Measurements from ENCODE around the gene UBE2S. TPM values are rescaled to one million over a fixed set of nuclear protein-coding genes. Genes with fewer than 3 reads are reported as not detected.

Gene UBE2S
- polyA plus RNA-seq, 1 donor (not counting 4 experiments of a cell fraction or from before 2014, with no cell fraction given): 31.8 TPM

GRCh38 chr19:55353803-55354697 lies 53.5 kb downstream of the UBE2S start:
- Histone ChIP-seq H3K4me1 (ENCODE audit: control insufficient read depth, extremely low read depth, insufficient read depth, low read length) (peaks cover 9% of the 10 kb centered on the region), H3K27ac (ENCODE audit: control insufficient read depth, insufficient read depth, low read length) (no peak overlapping the region), H3K9ac (ENCODE audit: control insufficient read depth, extremely low read depth, insufficient read depth, low read length) (peak overlapping the region; percentile 50), H3K4me3 (ENCODE audit: control insufficient read depth in 2 of 3, extremely low read depth in 1 of 3, insufficient read depth in 2 of 3, low read depth in 1 of 3, low read length in 3 of 3) (peak overlapping the region; percentile 46 to 66 (median 63)), H3K36me3 (ENCODE audit: control insufficient read depth in 2 of 2, extremely low read depth in 1 of 2, insufficient read depth in 2 of 2, low read length in 2 of 2) (no peaks in the 10 kb centered on the region), H3K79me2 (ENCODE audit: control insufficient read depth, insufficient read depth, low read length) (no peaks in the 10 kb centered on the region), H3K27me3 (ENCODE audit: control insufficient read depth, extremely low read depth, insufficient read depth, low read length) (peaks cover 29% of the 10 kb centered on the region), H3K4me2 (ENCODE audit: control insufficient read depth, extremely low read depth, insufficient read depth, low read depth, low read length) (peak overlapping the region; percentile 86), H3K9me1 (ENCODE audit: control insufficient read depth, extremely low read depth, insufficient read depth, low read length) (no peaks in the 10 kb centered on the region), H4K20me1 (ENCODE audit: control insufficient read depth, extremely low read depth, insufficient read depth, low read length) (no peaks in the 10 kb centered on the region), H2AFZ (ENCODE audit: control insufficient read depth, low read length) (peak overlapping the region; percentile 81), H3K9me3 (ENCODE audit: control insufficient read depth, low read depth, low read length) (no peaks in the 10 kb centered on the region)
- DNase-seq (ENCODE audit: low read depth, low spot score): no peak
- dilution Hi-C loops (cut with MboI; ENCODE audit: extremely low pct_ligation_motif_present, low sequenced_read_pairs): no loop called here
- no peak for TF ChIP-seq EZH2 (IDR thresholded peaks at IDR 0.05; ENCODE audit: low read length)
- no peak for TF ChIP-seq CTCF (optimal IDR thresholded peaks at IDR 0.05 in 1 of 3, IDR thresholded peaks at IDR 0.05 in 1 of 3, conservative IDR thresholded peaks at IDR 0.05 in 1 of 3; ENCODE audit: extremely low read depth in 1 of 3, insufficient read depth in 2 of 3, low read length in 3 of 3)
- FAIRE-seq: no peak

DNA sequence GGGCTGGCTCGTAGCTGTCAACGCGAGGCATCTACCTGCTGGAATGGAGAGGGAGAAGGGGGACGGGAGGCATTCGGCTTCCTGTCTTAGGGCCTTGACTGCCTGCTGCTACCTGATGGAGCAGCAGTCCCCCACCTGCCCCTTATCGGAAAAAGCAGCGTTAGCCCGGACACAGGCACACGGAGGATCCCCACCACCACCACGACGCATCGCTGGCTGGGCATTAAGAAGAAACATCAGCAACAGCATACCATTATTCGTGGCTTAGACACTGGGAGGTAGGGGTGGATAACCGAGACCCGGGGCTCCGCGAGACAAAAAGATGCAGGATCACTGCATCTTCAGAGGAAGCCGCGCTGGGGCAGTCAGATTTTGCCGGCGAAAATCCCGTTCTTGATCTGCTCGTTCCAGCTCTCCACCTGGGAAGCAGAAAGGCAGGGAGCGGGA lies 54.2 kb downstream of the UBE2S start:
- dilution Hi-C loops (cut with MboI; ENCODE audit: extremely low pct_ligation_motif_present, low sequenced_read_pairs): no loop called here
- H3K27me3 ChIP-seq (ENCODE audit: control insufficient read depth, extremely low read depth, insufficient read depth, low read length): peaks cover 29% of the 10 kb centered on the region
- H3K4me3 ChIP-seq (ENCODE audit: control insufficient read depth in 2 of 3, extremely low read depth in 1 of 3, insufficient read depth in 2 of 3, low read depth in 1 of 3, low read length in 3 of 3): peak overlapping the region; percentile 46 to 66 (median 63)
- H4K20me1 ChIP-seq (ENCODE audit: control insufficient read depth, extremely low read depth, insufficient read depth, low read length): no peaks in the 10 kb centered on the region
- H3K4me1 ChIP-seq (ENCODE audit: control insufficient read depth, extremely low read depth, insufficient read depth, low read length): peaks cover 9% of the 10 kb centered on the region
- H3K36me3 ChIP-seq (ENCODE audit: control insufficient read depth in 2 of 2, extremely low read depth in 1 of 2, insufficient read depth in 2 of 2, low read length in 2 of 2): peaks cover 0 to under 1% of the 10 kb centered on the region in 2 experiments
- FAIRE-seq (no peak), DNase-seq (ENCODE audit: low read depth, low spot score) (no peak)
- H3K9me3 ChIP-seq (ENCODE audit: control insufficient read depth, low read depth, low read length): no peaks in the 10 kb centered on the region
- H3K27ac ChIP-seq (ENCODE audit: control insufficient read depth, insufficient read depth, low read length): no peak overlapping the region
- peak overlapping the region; percentile 50 for H3K9ac ChIP-seq (ENCODE audit: control insufficient read depth, extremely low read depth, insufficient read depth, low read length)
- TF ChIP-seq CTCF (optimal IDR thresholded peaks at IDR 0.05 in 1 of 3, IDR thresholded peaks at IDR 0.05 in 1 of 3, conservative IDR thresholded peaks at IDR 0.05 in 1 of 3; ENCODE audit: extremely low read depth in 1 of 3, insufficient read depth in 2 of 3, low read length in 3 of 3): no peak
- peak; percentile 37 for TF ChIP-seq EZH2 (IDR thresholded peaks at IDR 0.05; ENCODE audit: low read length)
- H2AFZ ChIP-seq (ENCODE audit: control insufficient read depth, low read length): peak overlapping the region; percentile 81
- peak overlapping the region; percentile 86 for H3K4me2 ChIP-seq (ENCODE audit: control insufficient read depth, extremely low read depth, insufficient read depth, low read depth, low read length)
- H3K9me1 ChIP-seq (ENCODE audit: control insufficient read depth, extremely low read depth, insufficient read depth, low read length): no peaks in the 10 kb centered on the region
- H3K79me2 ChIP-seq (ENCODE audit: control insufficient read depth, insufficient read depth, low read length): no peaks in the 10 kb centered on the region

Data from keratinocyte (primary cell).